Mesothelial cell of epicardium (in vitro differentiated cells): ENCODE data around the gene CDH4. TPM values are rescaled to one million over a fixed set of nuclear protein-coding genes. Genes with fewer than 3 reads are reported as not detected.

ENCODE experiments used
- DNase-seq, 2 experiments: peaks; one replicate each; pipeline ENCODE4 v3.0.0; 2021; ENCODE audit warnings: low spot score in 2 of 2; ENCODE audit not compliant: unreplicated experiment in 2 of 2
- H3K27ac Mint-ChIP-seq: 2 replicates; pipeline ENCODE4 v1.8.0; 2021; ENCODE audit warnings: mixed read lengths
- H3K27me3 Mint-ChIP-seq: 2 replicates; pipeline ENCODE4 v1.8.0; 2021; ENCODE audit warnings: low read depth, mixed read lengths
- H3K36me3 Mint-ChIP-seq: 2 replicates; pipeline ENCODE4 v1.8.0; 2021; ENCODE audit warnings: mixed read lengths
- H3K4me1 Mint-ChIP-seq: 2 replicates; pipeline ENCODE4 v1.8.0; 2021; ENCODE audit warnings: mixed read lengths
- H3K4me3 Mint-ChIP-seq: 2 replicates; pipeline ENCODE4 v1.8.0; 2021; ENCODE audit warnings: mild to moderate bottlenecking, moderate library complexity, mixed read lengths
- H3K9me3 Mint-ChIP-seq: 2 replicates; pipeline ENCODE4 v1.8.0; 2021; ENCODE audit warnings: mixed read lengths
- total RNA-seq: library from RNA; stranded (reverse); gene quantifications from 3 replicates; pipeline ENCODE4 v1.2.1, GENCODE V29; 2021
- TF ChIP-seq, protein P1 (sequence below): fragments of 200-600 bp; sonication (generic); IDR thresholded peaks from one replicate; pipeline ENCODE4 v1.5.0; 2021; ENCODE audit warnings: antibody characterized with exemption; ENCODE audit not compliant: unreplicated experiment

The CDH4 gene
- total RNA-seq, 1 donor from 2014 or later: 1.1 TPM

DNA sequence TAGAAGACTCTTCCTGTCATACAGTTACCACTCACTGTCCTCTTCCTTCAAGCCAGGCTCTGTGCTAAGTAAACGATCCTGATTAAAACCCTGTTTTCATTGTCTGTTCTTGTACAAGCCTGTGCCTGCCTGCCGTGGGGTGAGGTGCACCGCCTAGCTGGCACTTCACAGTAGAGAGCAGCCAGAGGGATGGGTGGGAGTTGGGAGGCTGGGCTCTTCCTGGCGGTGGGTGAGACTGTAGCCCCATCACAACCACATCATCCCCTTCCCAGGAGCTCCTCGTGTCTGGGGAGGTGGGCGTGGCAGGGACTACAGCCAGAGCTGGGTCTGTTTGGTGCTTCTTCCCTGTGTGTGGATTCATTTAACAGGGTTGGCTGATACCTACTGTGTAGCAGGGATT lies 431.7 kb downstream of the CDH4 start:
- H3K4me1 Mint-ChIP-seq: peaks cover 17% of the 10 kb centered on the region
- H3K9me3 Mint-ChIP-seq: no peaks in the 10 kb centered on the region
- H3K4me3 Mint-ChIP-seq: no peak overlapping the region
- H3K27me3 Mint-ChIP-seq: peaks cover 64% of the 10 kb centered on the region
- DNase-seq: no peak
- no peak overlapping the region for H3K27ac Mint-ChIP-seq
- TF ChIP-seq, protein P1, sequence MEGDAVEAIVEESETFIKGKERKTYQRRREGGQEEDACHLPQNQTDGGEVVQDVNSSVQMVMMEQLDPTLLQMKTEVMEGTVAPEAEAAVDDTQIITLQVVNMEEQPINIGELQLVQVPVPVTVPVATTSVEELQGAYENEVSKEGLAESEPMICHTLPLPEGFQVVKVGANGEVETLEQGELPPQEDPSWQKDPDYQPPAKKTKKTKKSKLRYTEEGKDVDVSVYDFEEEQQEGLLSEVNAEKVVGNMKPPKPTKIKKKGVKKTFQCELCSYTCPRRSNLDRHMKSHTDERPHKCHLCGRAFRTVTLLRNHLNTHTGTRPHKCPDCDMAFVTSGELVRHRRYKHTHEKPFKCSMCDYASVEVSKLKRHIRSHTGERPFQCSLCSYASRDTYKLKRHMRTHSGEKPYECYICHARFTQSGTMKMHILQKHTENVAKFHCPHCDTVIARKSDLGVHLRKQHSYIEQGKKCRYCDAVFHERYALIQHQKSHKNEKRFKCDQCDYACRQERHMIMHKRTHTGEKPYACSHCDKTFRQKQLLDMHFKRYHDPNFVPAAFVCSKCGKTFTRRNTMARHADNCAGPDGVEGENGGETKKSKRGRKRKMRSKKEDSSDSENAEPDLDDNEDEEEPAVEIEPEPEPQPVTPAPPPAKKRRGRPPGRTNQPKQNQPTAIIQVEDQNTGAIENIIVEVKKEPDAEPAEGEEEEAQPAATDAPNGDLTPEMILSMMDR: no peak
- no peaks in the 10 kb centered on the region for H3K36me3 Mint-ChIP-seq

DNA sequence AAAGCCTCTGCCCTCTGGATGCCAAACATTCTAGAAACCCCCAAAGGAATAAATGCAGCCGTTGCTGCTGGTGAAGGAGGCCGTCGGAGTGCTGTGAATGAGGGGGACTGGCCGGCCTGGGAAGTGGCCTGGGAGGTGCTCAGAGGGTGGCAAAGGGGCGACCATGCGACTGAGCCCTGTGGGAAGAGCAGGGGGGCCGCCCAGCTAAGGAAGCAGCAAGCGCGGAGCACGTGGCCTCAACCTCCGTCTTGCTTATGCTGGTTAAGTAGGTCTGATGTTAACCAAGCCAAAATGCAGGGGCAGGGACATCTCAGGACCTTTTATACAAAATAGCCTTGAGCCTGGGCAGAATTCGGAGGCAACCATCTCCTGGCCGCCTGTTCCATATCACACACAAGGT lies 432.1 kb downstream of the CDH4 start:
- TF ChIP-seq, protein P1: no peak
- Mint-ChIP-seq H3K4me3 (no peak overlapping the region), H3K36me3 (no peaks in the 10 kb centered on the region), H3K4me1 (peaks cover 17% of the 10 kb centered on the region), H3K27ac (no peak overlapping the region), H3K27me3 (peaks cover 66% of the 10 kb centered on the region), H3K9me3 (no peaks in the 10 kb centered on the region)
- no peak for DNase-seq

DNA sequence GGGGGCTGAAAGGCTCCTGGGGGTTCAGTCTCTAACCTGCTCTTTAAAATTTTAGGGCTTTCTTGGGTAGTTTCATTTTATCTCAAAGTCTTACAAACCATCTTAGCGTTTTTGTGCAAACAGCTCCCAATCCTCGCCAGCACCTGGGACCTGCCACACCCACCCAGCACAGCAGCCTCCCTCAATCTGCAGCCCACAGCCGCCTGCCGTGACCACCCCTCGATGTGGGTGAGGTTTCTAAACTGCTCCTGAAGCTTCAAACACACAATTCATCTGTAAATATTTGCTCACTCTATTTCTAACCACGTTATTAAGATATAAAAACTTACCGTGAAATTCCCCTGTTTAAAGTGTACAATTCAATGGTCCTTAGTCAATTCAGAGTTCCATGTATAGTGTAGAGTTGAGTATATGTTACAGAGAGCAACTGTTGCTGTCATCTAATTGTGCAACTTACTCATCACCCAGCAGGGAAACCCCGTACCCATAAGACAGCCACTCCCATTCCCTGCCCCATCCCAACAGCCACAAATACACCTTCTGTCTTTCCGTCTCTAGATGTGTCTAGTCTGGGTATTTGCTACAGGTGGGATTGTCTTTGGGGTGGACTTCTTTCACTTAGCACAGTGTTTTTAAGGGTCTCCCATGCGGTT lies 432.6 kb downstream of the CDH4 start:
- DNase-seq: no peak
- no peaks in the 10 kb centered on the region for H3K36me3 Mint-ChIP-seq
- H3K4me3 Mint-ChIP-seq: no peak overlapping the region
- H3K9me3 Mint-ChIP-seq: no peaks in the 10 kb centered on the region
- TF ChIP-seq, protein P1: no peak
- H3K27me3 Mint-ChIP-seq: peaks cover 63% of the 10 kb centered on the region
- no peak overlapping the region for H3K27ac Mint-ChIP-seq
- H3K4me1 Mint-ChIP-seq: peaks cover 17% of the 10 kb centered on the region

DNA sequence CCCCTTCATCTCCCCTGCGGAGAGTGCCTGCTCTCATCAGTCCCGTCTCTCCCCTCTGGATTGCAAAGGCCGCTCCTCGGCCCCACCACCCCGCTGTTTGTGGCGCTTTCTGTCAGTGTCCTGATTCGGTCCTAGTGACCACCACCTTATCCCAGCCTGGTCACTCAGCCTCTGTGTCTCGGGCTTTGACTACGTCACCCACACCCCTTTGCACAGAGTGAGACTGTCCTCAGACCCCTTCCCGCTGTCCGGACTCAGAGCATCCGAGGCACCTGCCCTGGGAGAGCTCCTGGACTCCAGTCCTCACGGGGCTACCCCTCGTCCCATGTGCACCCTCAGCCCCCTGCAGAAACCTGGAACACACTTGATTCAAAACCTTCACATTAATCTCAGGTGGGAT lies 433.4 kb downstream of the CDH4 start:
- Mint-ChIP-seq H3K27ac (no peak overlapping the region), H3K4me3 (no peak overlapping the region), H3K36me3 (no peaks in the 10 kb centered on the region), H3K27me3 (peaks cover 64% of the 10 kb centered on the region), H3K4me1 (peaks cover 17% of the 10 kb centered on the region), H3K9me3 (no peaks in the 10 kb centered on the region)
- TF ChIP-seq, protein P1: no peak
- DNase-seq: no peak

DNA sequence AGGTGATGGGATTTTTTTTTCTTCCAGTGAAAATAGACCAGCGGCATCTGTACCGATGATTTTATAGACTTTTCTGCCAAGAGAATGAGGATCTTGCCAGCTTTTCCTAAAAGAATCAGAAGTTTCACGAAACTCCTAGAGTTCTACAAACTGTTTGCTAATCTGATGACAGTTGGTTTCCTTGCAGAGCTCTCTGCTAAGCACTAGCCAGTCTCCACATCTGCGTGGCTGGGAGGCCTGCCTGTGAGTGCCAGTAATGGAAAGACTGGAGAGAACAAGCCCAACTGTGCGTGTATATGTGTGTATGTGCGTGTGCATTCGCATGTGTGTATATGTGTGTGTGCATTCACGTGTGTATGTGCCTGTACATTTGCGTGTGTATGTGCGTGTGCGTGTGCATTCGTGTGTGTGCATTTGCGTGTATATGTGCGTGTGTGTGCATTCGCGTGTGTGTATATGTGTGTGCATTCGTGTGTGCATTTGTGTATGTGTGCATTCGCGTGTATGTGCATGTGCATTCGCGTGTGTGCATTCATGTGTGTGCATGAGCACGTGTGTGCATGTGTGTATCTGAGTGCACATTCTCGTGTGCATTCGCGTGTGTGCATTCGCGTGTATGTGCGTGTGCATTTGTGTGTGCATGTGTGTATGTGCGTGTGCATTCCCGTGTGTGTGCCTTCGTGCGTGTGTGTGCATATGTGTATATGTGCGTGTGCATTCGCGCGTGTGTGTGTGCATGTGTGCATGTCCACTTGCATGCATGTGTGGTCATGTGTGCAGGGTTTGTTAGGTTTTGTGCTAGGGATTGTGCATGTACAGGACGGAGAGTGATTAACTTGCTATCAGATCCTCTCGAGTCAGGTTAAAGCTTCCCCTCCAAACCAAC lies 434.2 kb downstream of the CDH4 start:
- no peak for DNase-seq
- H3K4me3 Mint-ChIP-seq: no peak overlapping the region
- TF ChIP-seq, protein P1: no peak
- H3K4me1 Mint-ChIP-seq: peaks cover 17% of the 10 kb centered on the region
- H3K27me3 Mint-ChIP-seq: peaks cover 61% of the 10 kb centered on the region
- H3K27ac Mint-ChIP-seq: no peak overlapping the region
- H3K36me3 Mint-ChIP-seq: no peaks in the 10 kb centered on the region
- no peaks in the 10 kb centered on the region for H3K9me3 Mint-ChIP-seq
